Activated naive CD4-positive, alpha-beta T cell treated with anti-CD3 and anti-CD28 coated beads for 36 hours (primary cell): Measurements from ENCODE around the gene OR6C76. TPM values are rescaled to one million over a fixed set of nuclear protein-coding genes. Genes with fewer than 3 reads are reported as not detected.
"Not testable (repeated sequence)": the region's sequence is repeated elsewhere in the genome, so short reads cannot be mapped to it uniquely, and the experiment has no call there.

Source experiments
- CTCF ChIA-PET: fragments of 350-600 bp; sonication (Branson Sonifier 250); formaldehyde crosslinking; loops from one replicate; lab custom pipeline; 2021; ENCODE audit warnings: antibody characterized with exemption; lab: Charles Lee
- DNase-seq: peaks from one replicate; pipeline ENCODE4 v3.0.0-alpha.2; 2020
- H3K27ac Mint-ChIP-seq: one replicate; pipeline ENCODE4 v1.8.0; 2021; ENCODE audit warnings: mild to moderate bottlenecking, mixed read lengths
- H3K27me3 Mint-ChIP-seq: one replicate; pipeline ENCODE4 v1.8.0; 2021; ENCODE audit warnings: low read depth, mixed read lengths
- H3K36me3 Mint-ChIP-seq: one replicate; pipeline ENCODE4 v1.8.0; 2021; ENCODE audit warnings: low read depth, mixed read lengths
- H3K4me1 Mint-ChIP-seq: one replicate; pipeline ENCODE4 v1.8.0; 2021; ENCODE audit warnings: low read depth, mixed read lengths
- H3K4me3 Mint-ChIP-seq: one replicate; pipeline ENCODE4 v1.8.0; 2021; ENCODE audit warnings: mild to moderate bottlenecking, moderate library complexity, mixed read lengths
- H3K9me3 Mint-ChIP-seq: one replicate; pipeline ENCODE4 v1.8.0; 2021; ENCODE audit warnings: mixed read lengths
- intact Hi-C: fragments of 100-400 bp; cut with micrococcal nuclease; formaldehyde crosslinking; loops from one replicate; pipeline ENCODE4 v1.15.1; 2023
- total RNA-seq, 2 experiments: library from RNA; stranded (reverse); gene quantifications; one replicate each; pipeline ENCODE4 v1.2.3, GENCODE V29; 2021

The OR6C76 gene
- total RNA-seq, 2 experiments from 2014 or later = not detected

GRCh38 chr12:55420307-55420962 lies 5.6 kb upstream of the OR6C76 start:
- H3K27me3 Mint-ChIP-seq = peaks cover 46% of the 10 kb centered on the region
- CTCF ChIA-PET = no interaction called here

GRCh38 chr12:55428331-55429243 lies 2.5 kb downstream of the OR6C76 start:
- Mint-ChIP-seq H3K4me1 (no peaks in the 10 kb centered on the region), H3K36me3 (no peaks in the 10 kb centered on the region), H3K27ac (no peak overlapping the region), H3K4me3 (no peak overlapping the region), H3K27me3 (peaks cover 17% of the 10 kb centered on the region), H3K9me3 (no peaks in the 10 kb centered on the region)
- intact Hi-C loops = no loop called here
- CTCF ChIA-PET = no interaction called here
- no peak for DNase-seq

More at GRCh38 chr12:55420307-55420962, 5.6 kb upstream of the OR6C76 start:
- Mint-ChIP-seq H3K27ac (no peak overlapping the region), H3K4me3 (no peak overlapping the region), H3K9me3 (no peaks in the 10 kb centered on the region), H3K36me3 (no peaks in the 10 kb centered on the region), H3K4me1 (peaks cover 2% of the 10 kb centered on the region)
- DNase-seq = no peak
- intact Hi-C loops = no loop called here

- CTCF ChIA-PET, H3K27ac Mint-ChIP-seq, H3K36me3 Mint-ChIP-seq, H3K4me3 Mint-ChIP-seq, H3K9me3 Mint-ChIP-seq, intact Hi-C loops, DNase-seq, H3K4me1 Mint-ChIP-seq, H3K27me3 Mint-ChIP-seq: not testable (repeated sequence)
These were observed 15.2 kb downstream of the OR6C76 start for GRCh38 chr12:55441233-55441632.

GRCh38 chr12:55443776-55444175 lies 17.7 kb downstream of the OR6C76 start, which contains the start of gene OR6C2:
Gene OR6C2, plus strand, starts transcription at chr12:55444076. Its CDS starts 8,138 bp downstream, at chr12:55452214.
- Mint-ChIP-seq H3K27me3 (no peaks in the 10 kb centered on the region), H3K4me3 (no peak within 1 kb of the TSS), H3K36me3 (peaks cover 1% of the 10 kb centered on the region), H3K27ac (no peak within 1 kb of the TSS), H3K4me1 (no peaks in the 10 kb centered on the region), H3K9me3 (peaks cover 3% of the 10 kb centered on the region)
- intact Hi-C loops = no loop called here
- CTCF ChIA-PET = no interaction called here
- no peak for DNase-seq

GRCh38 chr12:55445357-55445756 lies 19.3 kb downstream of the OR6C76 start:
- Mint-ChIP-seq H3K36me3 (peaks cover 1% of the 10 kb centered on the region), H3K27ac (no peak overlapping the region), H3K4me3 (no peak overlapping the region), H3K27me3 (no peaks in the 10 kb centered on the region), H3K4me1 (no peaks in the 10 kb centered on the region), H3K9me3 (peaks cover 2% of the 10 kb centered on the region)
- intact Hi-C loops = no loop called here
- no peak for DNase-seq
- CTCF ChIA-PET = no interaction called here

- DNase-seq = no peak
- H3K36me3 Mint-ChIP-seq = no peaks in the 10 kb centered on the region
- CTCF ChIA-PET = interaction anchor here (1.2 kb wide), 1 partner anchor 173 kb away, joined by 4 read pairs; no protein-coding TSS in a partner anchor
- H3K27me3 Mint-ChIP-seq = peaks cover 2% of the 10 kb centered on the region
- H3K27ac Mint-ChIP-seq = no peak overlapping the region
- H3K9me3 Mint-ChIP-seq = no peaks in the 10 kb centered on the region
- no peaks in the 10 kb centered on the region for H3K4me1 Mint-ChIP-seq
- no peak overlapping the region for H3K4me3 Mint-ChIP-seq
- intact Hi-C loops = no loop called here
These were observed 20.3 kb downstream of the OR6C76 start for GRCh38 chr12:55446326-55446725.

DNA sequence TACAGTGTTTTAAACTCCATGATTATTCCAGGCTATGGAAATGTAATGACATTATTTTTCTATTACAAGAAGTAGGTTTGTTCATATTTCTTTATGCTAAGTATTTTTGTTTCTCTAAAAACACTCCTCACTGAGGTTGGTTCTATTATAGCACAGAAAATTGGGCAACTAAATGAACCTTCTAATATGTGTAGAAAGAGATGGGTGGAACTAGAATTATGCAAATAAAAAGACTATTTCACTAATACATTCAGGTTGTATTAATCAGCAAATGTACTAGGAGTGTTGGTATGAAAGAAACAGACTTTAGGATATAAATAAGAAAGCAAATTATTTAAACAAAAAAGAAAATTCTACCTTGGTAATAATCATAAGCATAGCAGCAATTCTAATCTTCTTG lies 22.8 kb downstream of the OR6C76 start:
- no peak overlapping the region for H3K4me3 Mint-ChIP-seq
- DNase-seq = no peak
- intact Hi-C loops = no loop called here
- no peaks in the 10 kb centered on the region for H3K36me3 Mint-ChIP-seq
- no peaks in the 10 kb centered on the region for H3K9me3 Mint-ChIP-seq
- CTCF ChIA-PET = no interaction called here
- peaks cover 11% of the 10 kb centered on the region for H3K27me3 Mint-ChIP-seq
- H3K4me1 Mint-ChIP-seq = no peaks in the 10 kb centered on the region
- H3K27ac Mint-ChIP-seq = no peak overlapping the region

GRCh38 chr12:55464926-55465325 lies 38.9 kb downstream of the OR6C76 start:
- H3K9me3 Mint-ChIP-seq, H3K27ac Mint-ChIP-seq: not testable (repeated sequence)
- peaks cover 15% of the 10 kb centered on the region for H3K27me3 Mint-ChIP-seq

GRCh38 chr12:55467836-55468235 lies 41.8 kb downstream of the OR6C76 start:
- Mint-ChIP-seq H3K36me3 (no peaks in the 10 kb centered on the region), H3K4me1 (no peaks in the 10 kb centered on the region), H3K27ac (no peak overlapping the region), H3K4me3 (no peak overlapping the region), H3K9me3 (peaks cover 4% of the 10 kb centered on the region), H3K27me3 (peaks cover 9% of the 10 kb centered on the region)
- DNase-seq = no peak
- CTCF ChIA-PET = no interaction called here
- intact Hi-C loops = no loop called here

More at GRCh38 chr12:55464926-55465325, 38.9 kb downstream of the OR6C76 start:
- intact Hi-C loops, H3K4me1 Mint-ChIP-seq, DNase-seq, H3K36me3 Mint-ChIP-seq, H3K4me3 Mint-ChIP-seq, CTCF ChIA-PET: not testable (repeated sequence)

DNA sequence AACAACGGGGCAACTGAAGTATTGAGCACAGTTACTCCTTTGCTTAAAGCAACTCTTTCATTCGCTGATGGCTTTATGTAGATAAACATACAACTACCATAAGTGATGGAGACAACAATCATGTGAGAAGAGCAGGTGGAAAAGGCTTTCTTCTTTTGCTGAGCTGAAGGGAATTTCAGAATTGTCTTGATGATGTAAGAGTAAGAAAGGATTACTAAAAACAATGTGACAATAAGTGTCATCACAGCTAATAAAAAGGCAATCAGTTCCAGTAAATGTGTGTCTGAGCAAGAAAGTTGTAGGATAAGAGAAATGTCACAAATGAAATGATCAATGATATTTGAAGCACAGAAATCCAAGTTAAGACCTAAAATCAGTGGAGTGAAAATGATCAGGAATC lies 43.2 kb downstream of the OR6C76 start:
- CTCF ChIA-PET = no interaction called here
- Mint-ChIP-seq H3K27ac (no peak overlapping the region), H3K36me3 (no peaks in the 10 kb centered on the region), H3K9me3 (peaks cover 1% of the 10 kb centered on the region), H3K4me1 (no peaks in the 10 kb centered on the region), H3K4me3 (no peak overlapping the region), H3K27me3 (peaks cover 9% of the 10 kb centered on the region)
- intact Hi-C loops = no loop called here
- DNase-seq = no peak

DNA sequence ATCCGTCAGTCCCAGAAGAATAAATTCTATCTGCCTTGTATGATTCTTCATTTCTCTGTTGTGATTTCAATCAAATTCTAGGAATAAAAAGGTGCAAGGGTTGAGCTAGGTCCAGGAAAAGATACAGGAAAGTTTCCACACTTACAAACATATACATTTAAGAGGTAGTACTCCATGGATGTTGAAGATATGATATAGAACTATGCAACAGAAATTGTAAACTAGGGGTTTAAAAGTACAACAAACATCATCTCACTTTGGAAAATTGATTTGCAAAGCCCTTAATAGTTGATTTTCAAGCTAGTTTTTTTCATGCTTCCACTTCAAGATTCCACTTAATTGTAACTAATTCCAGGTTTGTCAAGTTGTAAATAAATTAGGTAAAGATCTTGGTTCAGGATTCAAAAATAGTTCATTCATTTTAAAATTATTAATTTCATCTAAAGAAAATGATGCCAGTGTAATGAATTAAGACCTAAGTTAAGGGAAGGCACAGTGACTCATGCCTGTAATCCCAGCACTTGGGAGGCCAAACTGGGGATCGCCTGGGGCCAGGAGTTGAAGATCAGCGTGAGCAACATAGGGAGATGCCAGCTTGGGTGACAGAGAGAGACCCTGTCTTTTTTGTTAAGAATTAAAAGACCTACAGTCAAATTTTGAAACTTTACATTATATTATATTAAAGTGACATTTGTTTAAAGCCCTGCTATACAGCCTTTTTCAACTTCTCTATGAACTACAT lies 44.2 kb downstream of the OR6C76 start, which contains the start of gene OR6C70:
Gene OR6C70, minus strand, starts transcription at position 51 of the 742 bp plus-strand sequence. Its CDS starts 0 bp downstream, at position 51.
- Mint-ChIP-seq H3K36me3 (no peaks in the 10 kb centered on the region), H3K27ac (no peak within 1 kb of the TSS), H3K9me3 (no peaks in the 10 kb centered on the region), H3K4me1 (no peaks in the 10 kb centered on the region), H3K4me3 (no peak within 1 kb of the TSS), H3K27me3 (peaks cover 5% of the 10 kb centered on the region)
- intact Hi-C loops = no loop called here
- CTCF ChIA-PET = no interaction called here
- no peak for DNase-seq

DNA sequence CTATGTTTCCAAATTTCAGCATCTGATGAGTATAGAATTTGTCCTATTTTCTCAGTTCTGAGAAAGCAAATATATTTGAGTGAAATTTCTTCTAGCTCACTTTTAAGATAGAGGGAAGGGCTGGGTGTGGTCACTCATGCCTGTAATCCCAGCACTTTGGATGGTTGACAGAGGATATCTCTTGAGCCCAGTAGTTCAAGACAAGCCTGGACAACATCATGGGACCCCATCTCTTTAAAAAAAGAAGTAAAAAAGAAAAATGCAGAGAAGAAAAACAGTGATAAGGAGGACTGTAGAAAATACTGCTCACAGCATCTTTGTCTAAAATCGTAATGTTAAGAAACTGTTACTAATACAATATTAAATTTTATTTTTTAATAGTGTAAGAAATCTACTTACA lies 46.2 kb downstream of the OR6C76 start:
- Mint-ChIP-seq H3K4me3 (no peak overlapping the region), H3K36me3 (no peaks in the 10 kb centered on the region), H3K27me3 (peaks cover 5% of the 10 kb centered on the region), H3K27ac (no peak overlapping the region), H3K4me1 (no peaks in the 10 kb centered on the region), H3K9me3 (no peaks in the 10 kb centered on the region)
- CTCF ChIA-PET = no interaction called here
- no peak for DNase-seq
- intact Hi-C loops = no loop called here
